GM21737 (cell line): ENCODE results near the gene MRTO4.
"Not testable (repeated sequence)": the region's sequence is repeated elsewhere in the genome, so short reads cannot be mapped to it uniquely, and the experiment has no call there.

Source experiments
- ATAC-seq: cut with Tn5 transposase; IDR thresholded peaks from one replicate; pipeline ENCODE4 v1.9.1; 2021; ENCODE audit warnings: mild to moderate bottlenecking, moderate library complexity; ENCODE audit not compliant: unreplicated experiment

Gene MRTO4

GRCh38 chr1:19269427-19270342, 18.1 kb downstream of the MRTO4 start:
- not testable (repeated sequence) for ATAC-seq

GRCh38 chr1:19270343-19270730, 18.7 kb downstream of the MRTO4 start:
- ATAC-seq: not testable (repeated sequence)

DNA sequence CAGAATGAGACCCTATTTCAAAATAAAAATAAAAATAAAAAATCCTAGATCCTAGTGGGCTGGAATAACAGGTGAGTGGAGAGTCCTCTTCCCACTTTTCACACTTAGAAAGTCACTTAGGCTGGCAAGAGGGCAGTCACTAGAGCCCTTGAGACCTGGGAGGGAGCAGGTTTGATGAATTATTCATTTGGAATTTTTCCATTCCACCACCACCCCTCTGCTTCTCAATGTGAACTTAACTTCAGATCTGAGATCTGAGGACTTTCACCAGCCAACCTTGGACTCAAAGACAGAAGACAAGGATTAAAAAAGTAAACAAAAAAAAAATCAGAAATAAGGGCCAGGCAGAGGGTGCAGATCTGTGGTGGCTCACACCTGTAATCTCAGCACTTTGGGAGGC, 20.5 kb downstream of the MRTO4 start:
- no peak for ATAC-seq

DNA sequence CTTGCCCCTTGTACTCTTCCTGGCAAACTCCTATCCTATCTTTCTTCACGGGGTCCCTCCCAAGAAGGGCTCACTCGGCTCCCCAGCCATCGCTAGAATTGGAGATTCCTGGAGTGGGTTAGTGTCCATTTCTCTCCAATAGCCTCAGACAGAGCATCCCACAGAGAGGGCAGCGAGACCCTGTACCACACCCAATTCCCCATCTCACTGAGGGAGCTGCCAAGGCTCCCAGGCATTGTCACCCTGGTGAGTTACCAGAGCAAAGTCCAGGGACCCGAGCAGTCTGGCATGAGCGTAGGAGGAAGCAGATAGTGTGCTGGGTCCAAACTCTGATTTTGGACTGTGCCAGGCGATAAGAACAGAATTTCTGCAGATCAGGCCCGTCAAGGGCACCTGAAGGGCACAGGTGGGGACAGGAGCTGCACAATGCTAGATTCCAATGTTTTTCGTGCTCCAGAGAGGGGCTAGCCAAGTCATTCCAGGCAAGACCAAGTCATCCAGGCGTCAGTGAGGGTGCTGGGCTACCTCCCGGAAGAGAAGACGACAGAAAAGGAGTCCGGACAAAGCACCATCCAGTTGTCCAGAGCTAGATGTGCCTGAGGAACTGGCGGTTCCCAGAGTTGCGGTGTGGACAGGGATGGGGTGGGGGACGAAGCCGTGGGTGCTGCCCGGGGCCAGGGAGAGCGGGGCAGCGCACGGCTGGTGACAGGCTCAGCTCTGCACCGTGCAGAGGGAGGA, 21.7 kb downstream of the MRTO4 start:
- no peak for ATAC-seq

DNA sequence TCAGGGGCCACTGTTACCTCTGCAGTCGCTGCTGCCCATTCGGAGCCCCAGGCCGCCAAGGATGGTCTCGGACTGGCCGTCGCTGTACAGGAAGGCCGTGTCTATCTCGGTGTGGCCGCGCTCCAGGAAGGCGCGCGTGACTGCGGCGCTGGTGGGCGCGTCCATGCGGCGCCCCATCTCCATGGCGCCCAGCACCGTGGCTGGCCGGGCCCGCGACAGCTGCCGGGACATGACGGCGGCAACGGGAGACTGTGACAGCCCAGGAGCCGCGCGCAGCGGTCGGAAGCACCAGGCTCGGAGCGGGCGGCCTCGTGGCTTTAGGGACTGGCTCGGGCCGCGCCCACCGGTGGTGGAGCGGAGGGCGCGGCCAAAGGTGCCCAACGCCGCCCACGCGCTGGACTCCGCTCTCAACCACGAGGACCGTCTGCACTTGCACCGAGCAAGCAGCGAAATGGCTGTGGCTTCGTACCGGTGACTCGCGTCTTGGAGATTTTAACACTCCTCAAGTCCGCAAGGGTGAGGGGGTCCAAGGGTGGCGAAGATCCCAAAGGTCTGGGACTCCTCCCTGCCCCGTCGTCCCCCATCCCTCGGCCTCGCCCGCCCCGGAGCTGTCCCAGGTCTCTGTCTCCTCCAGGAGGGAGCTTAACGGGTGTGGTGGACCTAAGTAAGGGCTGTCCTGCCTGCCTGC, 22.4 kb downstream of the MRTO4 start:
- not testable (repeated sequence) for ATAC-seq

DNA sequence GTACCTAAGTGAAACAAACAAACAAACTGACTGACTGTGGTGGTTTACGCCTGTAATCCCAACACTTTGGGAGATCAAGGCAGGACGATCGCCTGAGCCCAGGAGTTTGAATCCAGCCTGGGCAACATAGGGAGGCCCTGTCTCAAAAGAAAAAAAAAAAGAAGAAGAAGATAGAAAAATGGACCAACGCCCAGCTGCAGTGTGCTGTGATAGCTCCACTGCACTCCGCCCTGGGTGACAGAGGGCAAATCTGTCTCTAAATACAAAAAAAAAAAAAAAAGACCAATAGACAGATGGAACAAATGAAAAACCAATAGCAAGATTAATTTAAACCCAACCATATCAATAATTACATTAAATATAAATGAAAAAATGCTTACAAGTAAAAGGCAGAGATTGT, 23.0 kb downstream of the MRTO4 start:
- no peak for ATAC-seq

DNA sequence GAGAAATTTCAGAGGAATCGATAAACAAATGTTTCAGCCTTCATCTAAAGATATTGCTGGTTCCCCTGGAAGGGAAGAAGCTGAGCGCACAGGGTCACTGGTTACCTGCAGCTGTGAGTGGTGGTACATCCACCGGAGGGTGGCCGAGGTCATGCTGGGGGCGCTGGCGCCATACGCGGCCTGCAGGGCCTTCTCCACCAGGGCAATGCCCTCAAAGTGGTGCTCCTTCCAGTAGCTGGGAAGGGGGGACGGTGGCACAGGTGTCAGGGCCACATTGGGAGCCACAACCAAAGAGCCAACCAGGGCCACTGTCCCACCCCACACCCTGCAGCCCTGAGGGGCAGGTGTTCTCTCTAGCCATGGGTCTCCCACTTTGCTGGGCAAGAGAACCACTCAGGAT, 32.3 kb downstream of the MRTO4 start:
- ATAC-seq: no peak

GRCh38 chr1:19284881-19285280, 33.3 kb downstream of the MRTO4 start:
- ATAC-seq: no peak

GRCh38 chr1:19285366-19285765, 33.8 kb downstream of the MRTO4 start:
- ATAC-seq: not testable (repeated sequence)

DNA sequence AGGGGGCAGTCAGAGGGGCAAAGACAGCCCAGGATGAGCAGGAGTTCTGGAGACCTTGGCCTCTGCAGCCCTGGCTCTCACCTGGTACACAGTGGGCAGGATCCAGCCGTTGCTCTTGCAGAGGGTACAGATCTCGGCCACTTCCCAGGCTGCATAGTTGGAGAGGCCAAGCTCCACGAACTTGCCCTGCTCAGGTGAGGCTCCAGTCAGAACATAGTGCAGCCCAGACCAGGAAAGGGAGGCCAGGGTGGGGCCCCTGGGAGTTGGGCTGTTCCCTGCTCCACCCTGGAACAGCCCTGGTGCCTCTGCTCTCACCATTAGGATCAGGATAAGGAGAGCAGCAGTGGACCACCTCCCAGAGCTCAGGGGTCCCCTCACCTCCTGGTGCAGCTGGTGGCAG, 34.2 kb downstream of the MRTO4 start:
- not testable (repeated sequence) for ATAC-seq

GRCh38 chr1:19287436-19288185, 36.0 kb downstream of the MRTO4 start:
- ATAC-seq: no peak

DNA sequence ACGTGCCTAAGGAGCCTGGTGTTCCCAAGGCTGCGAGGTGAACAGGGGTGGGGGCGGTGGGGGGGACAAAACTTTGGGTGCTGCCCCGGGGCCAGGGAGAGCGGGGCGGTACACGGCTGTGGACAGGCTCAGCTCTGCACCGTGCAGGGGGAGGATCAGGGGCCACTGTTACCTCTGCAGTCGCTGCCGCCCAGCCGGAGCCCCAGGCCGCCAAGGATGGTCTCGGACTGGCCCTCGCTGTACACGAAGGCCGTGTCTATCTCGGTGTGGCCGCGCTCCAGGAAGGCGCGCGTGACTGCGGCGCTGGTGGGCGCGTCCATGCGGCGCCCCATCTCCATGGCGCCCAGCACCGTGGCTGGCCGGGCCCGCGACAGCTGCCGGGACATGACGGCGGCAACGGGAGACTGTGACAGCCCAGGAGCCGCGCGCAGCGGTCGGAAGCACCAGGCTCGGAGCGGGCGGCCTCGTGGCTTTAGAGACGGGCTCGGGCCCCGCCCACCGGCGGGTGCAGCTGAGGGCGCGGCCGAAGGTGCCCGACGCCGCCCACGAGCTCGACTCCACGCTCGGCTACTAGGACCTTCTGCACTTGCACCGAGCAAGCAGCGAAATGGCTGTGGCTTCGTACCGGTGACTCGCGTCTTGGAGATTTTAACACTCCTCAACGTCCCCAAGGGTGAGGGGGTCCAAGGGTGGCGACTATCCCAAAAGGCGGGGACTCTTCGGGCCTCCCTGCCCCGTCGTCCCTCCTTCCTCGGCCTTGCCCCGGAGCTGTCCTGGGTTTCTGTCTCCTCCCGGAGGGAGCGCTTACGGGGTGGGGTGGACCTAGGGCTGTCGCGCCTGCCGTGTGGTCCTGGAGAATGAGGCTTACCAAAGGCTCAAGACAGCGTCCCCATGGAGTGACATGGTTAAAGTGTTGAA, 37.0 kb downstream of the MRTO4 start, which contains the start of gene AKR7A3:
TSS of gene AKR7A3 (minus strand) at position 447 of the 918 bp plus-strand sequence. CDS start at position 386, 61 bp downstream.
- ATAC-seq: not testable (repeated sequence)

DNA sequence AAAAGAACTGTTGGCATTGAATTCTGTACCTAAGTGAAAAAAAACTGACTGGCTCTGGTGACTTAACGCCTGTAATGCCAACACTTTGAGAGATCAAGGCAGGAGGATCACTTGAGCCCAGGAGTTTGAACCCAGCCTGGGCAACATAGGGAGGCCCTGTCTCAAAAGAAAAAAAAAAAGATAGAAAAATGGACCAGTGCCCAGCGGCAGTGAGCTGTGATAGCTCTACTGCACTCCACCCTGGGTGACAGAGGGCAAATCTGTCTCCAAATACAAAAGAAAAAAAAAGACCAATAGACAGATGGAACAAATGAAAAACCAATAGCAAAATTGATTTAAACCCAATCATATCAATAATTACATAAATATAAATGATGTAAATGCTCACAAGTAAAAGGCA, 37.6 kb downstream of the MRTO4 start:
- ATAC-seq: no peak

DNA sequence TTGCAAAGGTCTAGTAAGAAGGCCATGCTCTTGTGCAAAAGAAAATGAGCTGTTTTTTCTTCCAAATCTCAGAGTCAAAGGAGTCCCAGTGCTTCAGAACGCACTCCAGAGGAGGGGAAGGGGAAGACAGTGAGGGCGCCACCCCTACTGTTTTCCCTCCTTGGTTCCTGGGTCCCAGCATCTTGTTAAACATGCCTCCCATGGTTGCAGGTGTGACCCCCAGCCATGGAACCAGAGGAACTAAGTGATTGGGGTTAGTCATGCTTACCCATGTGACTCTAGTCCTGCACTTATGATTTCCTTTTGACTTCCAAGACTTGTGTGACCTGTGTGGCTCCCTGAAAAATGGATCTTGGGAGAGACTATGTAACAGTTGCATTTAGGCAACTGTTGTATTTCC, 43.0 kb downstream of the MRTO4 start:
- ATAC-seq: no peak

DNA sequence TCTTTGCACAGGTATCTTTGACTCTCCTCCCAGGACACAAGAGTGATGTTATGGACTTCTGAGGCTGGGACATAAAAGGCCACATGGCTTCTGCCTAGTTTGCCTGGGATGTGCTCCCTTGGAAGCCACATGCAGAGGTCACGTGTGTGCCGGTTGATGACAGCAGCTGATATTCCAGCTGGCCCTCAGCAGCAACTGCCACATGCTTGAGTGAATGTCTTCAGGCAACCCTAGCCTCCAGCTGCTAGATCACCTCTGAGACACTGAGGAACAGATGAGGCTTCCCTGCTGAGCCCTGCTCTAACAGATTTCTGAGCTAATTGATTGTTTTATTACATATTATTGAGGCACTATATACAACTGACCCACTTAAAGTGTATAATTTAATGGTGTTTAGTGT, 48.6 kb downstream of the MRTO4 start:
- no peak for ATAC-seq

- not testable (repeated sequence) for ATAC-seq
Observed at GRCh38 chr1:19304081-19304480, 52.5 kb downstream of the MRTO4 start.

GRCh38 chr1:19305880-19306279, 54.3 kb downstream of the MRTO4 start:
- no peak for ATAC-seq

GRCh38 chr1:19306941-19307340, 55.3 kb downstream of the MRTO4 start:
- no peak for ATAC-seq

DNA sequence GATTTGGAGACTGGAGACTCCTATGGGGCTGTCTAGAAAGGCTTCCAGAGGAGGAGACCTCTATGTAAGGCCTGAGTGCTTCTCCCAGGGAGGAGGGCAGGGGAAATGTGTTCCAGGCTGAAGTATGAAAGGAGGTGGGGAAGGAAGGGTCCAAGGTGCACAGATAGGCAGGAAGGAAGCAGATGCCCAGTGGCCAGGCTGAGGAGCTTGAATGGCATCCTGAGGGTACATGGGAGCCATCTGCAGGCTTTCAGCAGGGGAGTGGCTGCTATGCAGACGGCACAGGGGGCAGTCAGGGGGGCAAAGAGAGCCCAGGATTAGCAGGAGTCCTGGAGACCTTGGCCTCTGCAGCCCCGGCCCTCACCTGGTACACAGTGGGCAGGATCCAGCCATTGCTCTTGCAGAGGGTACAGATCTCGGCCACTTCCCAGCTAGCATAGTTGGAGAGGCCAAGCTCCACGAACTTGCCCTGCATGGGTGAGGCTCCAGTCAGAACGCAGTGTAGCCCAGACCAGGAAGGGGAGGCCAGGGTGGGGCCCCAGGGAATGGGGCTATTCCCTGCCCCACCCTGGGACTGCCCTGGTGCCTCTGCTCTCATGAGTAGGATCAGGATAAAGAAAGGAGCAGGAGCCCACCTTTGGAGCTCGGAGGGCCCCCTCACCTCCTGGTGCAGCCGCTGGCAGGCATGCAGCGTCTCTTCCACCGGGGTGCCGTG, 56.3 kb downstream of the MRTO4 start:
- ATAC-seq: no peak
